Peyer's patch (tissue), 4 donors: ENCODE results near the gene THSD7A. TPM values are rescaled to one million over a fixed set of nuclear protein-coding genes. Genes with fewer than 3 reads are reported as not detected.

Experiments
- DNase-seq, 3 donors: peaks; one replicate each; pipeline ENCODE4 v3.0.0-alpha.2; 2017 to 2019
- H3K27ac ChIP-seq, 4 donors: fragments of 200-600 bp; sonication (generic); one replicate each; pipeline ENCODE4 v1.5.1; 2016 to 2019
- H3K27me3 ChIP-seq, 2 donors: fragments of 200-600 bp; sonication (generic); one replicate each; pipeline ENCODE4 v1.5.1; 2019
- H3K36me3 ChIP-seq, 3 donors: fragments of 200-600 bp; sonication (generic); one replicate each; pipeline ENCODE4 v1.5.1; 2016 to 2019
- H3K4me1 ChIP-seq, 4 donors: fragments of 200-600 bp; sonication (generic); one replicate each; pipeline ENCODE4 v1.5.1; 2016 to 2019
- H3K4me3 ChIP-seq, 4 donors: fragments of 200-600 bp; sonication (generic); 1 replicate in 3 of 4; 2 replicates in 1 of 4; pipeline ENCODE4 v1.5.1; 2016 to 2019; ENCODE audit warnings: mild to moderate bottlenecking in 1 of 4
- H3K9me3 ChIP-seq, 4 donors: fragments of 200-600 bp; sonication (generic); one replicate each; pipeline ENCODE4 v1.5.1; 2016 to 2019; ENCODE audit warnings: mild to moderate bottlenecking in 1 of 4
- POLR2A ChIP-seq, 2 donors: fragments of 450-650 bp; IDR thresholded peaks; one replicate each; pipeline ENCODE4 v1.5.1; 2017; ENCODE audit warnings: antibody characterized with exemption in 2 of 2, mild to moderate bottlenecking in 2 of 2, moderate library complexity in 2 of 2
- total RNA-seq, 4 donors: library from RNA; depleted of rRNA; stranded (reverse); fragments of >200 nt; gene quantifications; one replicate each; pipeline ENCODE4 v1.1.0, GENCODE V29; 2016
- TF ChIP-seq, protein P1 (sequence below), 6 experiments: fragments of 450-650 bp in 4 of 6; fragments of 200-600 bp in 2 of 6; sonication (generic) in 1 of 6; IDR thresholded peaks; one replicate each; pipeline ENCODE4 v1.5.1; 2017 to 2019; ENCODE audit warnings: antibody characterized with exemption in 6 of 6, mild to moderate bottlenecking in 3 of 6, moderate library complexity in 1 of 6

Gene THSD7A
- total RNA-seq, 4 donors from 2014 or later = 0.53 to 4.1 (median 2.1) TPM

DNA sequence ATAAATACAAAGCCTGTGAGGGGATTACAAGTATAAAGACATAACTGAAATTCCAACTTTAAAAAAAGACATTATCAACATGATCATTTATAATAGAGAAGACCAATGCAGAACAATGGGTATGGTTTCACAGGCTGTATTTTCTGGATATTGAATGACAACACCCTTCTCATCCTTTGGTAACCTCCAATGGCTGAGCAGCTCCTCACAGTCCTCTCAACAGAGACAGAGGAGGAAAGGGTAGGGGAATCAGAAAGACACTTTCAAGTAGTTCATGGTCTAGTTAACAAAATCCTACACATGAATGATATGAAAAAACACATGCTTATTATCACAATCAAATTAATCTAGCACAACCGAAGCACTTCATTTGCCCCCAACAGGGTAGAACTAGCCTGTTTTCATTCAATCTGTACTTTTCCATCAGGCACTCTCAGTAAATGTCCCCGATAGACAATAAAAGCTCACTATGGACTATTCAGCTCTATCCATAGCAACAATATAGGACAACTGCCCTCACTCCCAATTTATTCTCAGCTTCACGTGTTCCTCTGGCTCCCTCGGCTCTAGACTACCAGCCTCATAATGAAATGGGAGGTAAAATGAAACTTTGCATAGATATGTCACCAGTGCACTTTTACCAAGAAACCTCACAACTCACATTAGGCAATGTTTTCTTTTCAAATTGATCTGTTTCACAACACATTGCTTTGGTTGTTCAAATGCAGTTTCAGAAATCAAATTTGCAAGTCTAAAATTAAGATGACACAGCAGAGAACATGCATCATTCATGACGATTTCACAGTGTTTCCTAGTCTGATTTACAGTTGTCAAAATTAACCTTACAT lies 211.4 kb downstream of the THSD7A start:
- Histone ChIP-seq H3K4me1 (no peaks in the 10 kb centered on the region), H3K9me3 (no peaks in the 10 kb centered on the region), H3K27me3 (no peaks in the 10 kb centered on the region), H3K4me3 (no peak overlapping the region), H3K36me3 (no peaks in the 10 kb centered on the region), H3K27ac (no peak overlapping the region)
- TF ChIP-seq, protein P1, sequence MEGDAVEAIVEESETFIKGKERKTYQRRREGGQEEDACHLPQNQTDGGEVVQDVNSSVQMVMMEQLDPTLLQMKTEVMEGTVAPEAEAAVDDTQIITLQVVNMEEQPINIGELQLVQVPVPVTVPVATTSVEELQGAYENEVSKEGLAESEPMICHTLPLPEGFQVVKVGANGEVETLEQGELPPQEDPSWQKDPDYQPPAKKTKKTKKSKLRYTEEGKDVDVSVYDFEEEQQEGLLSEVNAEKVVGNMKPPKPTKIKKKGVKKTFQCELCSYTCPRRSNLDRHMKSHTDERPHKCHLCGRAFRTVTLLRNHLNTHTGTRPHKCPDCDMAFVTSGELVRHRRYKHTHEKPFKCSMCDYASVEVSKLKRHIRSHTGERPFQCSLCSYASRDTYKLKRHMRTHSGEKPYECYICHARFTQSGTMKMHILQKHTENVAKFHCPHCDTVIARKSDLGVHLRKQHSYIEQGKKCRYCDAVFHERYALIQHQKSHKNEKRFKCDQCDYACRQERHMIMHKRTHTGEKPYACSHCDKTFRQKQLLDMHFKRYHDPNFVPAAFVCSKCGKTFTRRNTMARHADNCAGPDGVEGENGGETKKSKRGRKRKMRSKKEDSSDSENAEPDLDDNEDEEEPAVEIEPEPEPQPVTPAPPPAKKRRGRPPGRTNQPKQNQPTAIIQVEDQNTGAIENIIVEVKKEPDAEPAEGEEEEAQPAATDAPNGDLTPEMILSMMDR (IDR thresholded peaks at IDR 0.05) = no peak
- TF ChIP-seq POLR2A (IDR thresholded peaks at IDR 0.05) = no peak
- DNase-seq = no peak

DNA sequence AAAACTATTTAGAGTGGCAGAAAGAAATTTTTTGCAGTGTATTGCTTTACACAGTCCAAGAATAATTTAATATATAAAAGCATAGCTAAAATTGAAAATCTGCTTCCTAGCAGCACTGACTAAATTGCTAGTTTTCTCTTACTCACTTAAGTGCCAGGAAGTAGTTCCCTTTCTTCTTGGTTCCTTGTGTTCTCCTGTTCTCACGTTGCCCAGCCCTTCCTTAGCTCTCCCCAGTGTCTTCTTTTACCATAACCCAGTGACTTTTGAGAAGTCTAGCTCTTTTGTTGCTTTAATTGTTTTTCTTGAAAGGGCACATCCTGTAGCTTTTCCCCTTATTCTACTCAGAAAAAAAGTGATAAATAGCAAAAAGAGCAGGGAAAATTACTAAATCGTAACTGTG lies 215.5 kb downstream of the THSD7A start:
- H3K4me3 ChIP-seq = no peak overlapping the region
- no peak overlapping the region for H3K27ac ChIP-seq
- H3K36me3 ChIP-seq = no peaks in the 10 kb centered on the region
- H3K4me1 ChIP-seq = no peaks in the 10 kb centered on the region
- H3K9me3 ChIP-seq = no peaks in the 10 kb centered on the region
- H3K27me3 ChIP-seq = no peaks in the 10 kb centered on the region
- no peak for TF ChIP-seq POLR2A (IDR thresholded peaks at IDR 0.05)
- TF ChIP-seq, protein P1 (IDR thresholded peaks at IDR 0.05) = no peak
- no peak for DNase-seq

DNA sequence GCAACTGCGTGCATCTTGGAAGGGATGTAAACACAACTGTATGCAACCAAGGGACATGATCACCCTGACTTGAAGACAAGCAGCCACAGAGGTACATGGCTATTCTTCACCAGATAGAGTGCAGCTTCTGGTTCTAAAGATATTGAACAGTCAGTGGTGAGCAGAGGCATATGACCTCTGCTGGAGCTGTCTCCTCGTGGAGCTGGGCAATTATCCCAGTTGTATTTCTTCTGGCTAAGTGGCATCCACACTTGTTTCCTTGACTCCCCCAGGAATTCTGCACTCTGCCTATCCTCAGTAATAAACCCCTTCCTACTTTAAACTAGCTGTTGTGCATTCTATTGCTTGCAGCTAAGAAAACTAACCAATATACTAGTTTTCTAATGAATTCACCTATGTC lies 216.8 kb downstream of the THSD7A start:
- H3K27ac ChIP-seq = no peak overlapping the region
- H3K36me3 ChIP-seq = no peaks in the 10 kb centered on the region
- no peak overlapping the region for H3K4me3 ChIP-seq
- no peaks in the 10 kb centered on the region for H3K4me1 ChIP-seq
- TF ChIP-seq POLR2A (IDR thresholded peaks at IDR 0.05) = no peak
- TF ChIP-seq, protein P1 (IDR thresholded peaks at IDR 0.05) = no peak
- H3K27me3 ChIP-seq = no peaks in the 10 kb centered on the region
- no peaks in the 10 kb centered on the region for H3K9me3 ChIP-seq
- no peak for DNase-seq

DNA sequence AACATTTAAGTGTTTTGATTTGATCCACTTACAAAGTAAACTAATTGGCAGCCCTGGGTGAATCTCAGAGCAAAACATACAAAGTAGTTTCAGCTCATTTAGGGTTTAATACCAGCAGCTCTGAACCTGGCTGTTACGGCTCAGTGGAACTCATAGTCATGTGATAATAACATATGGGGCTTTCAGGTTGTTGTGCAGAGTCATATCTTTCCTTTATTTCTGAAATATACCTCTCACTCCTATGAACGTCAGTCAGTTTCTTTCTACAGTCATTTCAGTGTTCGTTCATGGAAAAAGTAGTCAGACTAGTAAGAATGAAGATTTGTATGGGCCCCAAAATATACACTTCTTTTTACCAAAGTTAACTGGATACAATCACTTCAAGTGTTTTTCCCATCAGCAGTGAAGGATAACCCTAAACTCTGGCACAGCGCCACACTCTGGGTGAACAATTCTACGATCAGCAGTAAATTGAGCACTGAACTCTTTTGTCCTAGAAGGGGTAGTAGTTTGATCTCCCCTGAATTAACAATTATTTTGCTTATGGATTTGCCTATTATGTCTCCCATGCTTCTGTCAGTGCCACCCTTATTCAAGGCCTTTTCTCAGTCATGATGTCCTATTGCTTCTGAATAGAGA lies 218.6 kb downstream of the THSD7A start:
- Histone ChIP-seq H3K4me3 (no peak overlapping the region), H3K27me3 (no peaks in the 10 kb centered on the region), H3K4me1 (no peaks in the 10 kb centered on the region), H3K36me3 (no peaks in the 10 kb centered on the region), H3K9me3 (no peaks in the 10 kb centered on the region), H3K27ac (no peak overlapping the region)
- no peak for DNase-seq
- no peak for TF ChIP-seq POLR2A (IDR thresholded peaks at IDR 0.05)
- TF ChIP-seq, protein P1 (IDR thresholded peaks at IDR 0.05) = no peak

DNA sequence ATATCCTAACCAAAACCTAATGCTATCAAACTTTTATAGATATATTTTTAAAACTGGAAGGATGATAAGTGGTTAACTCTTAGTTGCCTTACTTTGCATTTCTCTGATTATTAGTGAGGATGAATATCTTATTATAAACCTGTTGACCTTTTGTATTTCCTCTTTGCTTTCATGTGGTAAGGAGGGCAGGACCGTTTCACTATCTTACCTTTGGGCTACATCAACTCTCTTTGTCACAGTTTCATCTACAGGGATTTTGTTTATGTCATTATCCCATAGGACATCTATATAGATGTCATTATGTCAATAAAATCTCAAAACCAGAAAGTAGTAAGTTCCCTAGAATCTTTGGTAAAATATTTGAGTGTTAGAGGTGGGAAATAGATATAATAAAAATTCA lies 219.3 kb downstream of the THSD7A start:
- Histone ChIP-seq H3K27me3 (no peaks in the 10 kb centered on the region), H3K4me1 (no peaks in the 10 kb centered on the region), H3K9me3 (no peaks in the 10 kb centered on the region), H3K4me3 (no peak overlapping the region), H3K36me3 (no peaks in the 10 kb centered on the region), H3K27ac (no peak overlapping the region)
- DNase-seq = no peak
- TF ChIP-seq, protein P1 (IDR thresholded peaks at IDR 0.05) = no peak
- no peak for TF ChIP-seq POLR2A (IDR thresholded peaks at IDR 0.05)
